Thyroid gland (tissue), 4 donors: ENCODE data around the gene DLG3. TPM values are rescaled to one million over a fixed set of nuclear protein-coding genes. Genes with fewer than 3 reads are reported as not detected.

Experiments used
- DNase-seq, 2 donors: peaks; one replicate each; pipeline ENCODE4 v3.0.0-alpha.2; 2019
- H3K27ac ChIP-seq, 3 donors: fragments of 200-600 bp; sonication (generic); 1 replicate in 2 of 3; 2 replicates in 1 of 3; pipeline ENCODE4 v1.5.1; 2016 to 2019; ENCODE audit warnings: mild to moderate bottlenecking in 1 of 3, moderate library complexity in 1 of 3
- H3K27me3 ChIP-seq: fragments of 200-600 bp; sonication (generic); one replicate; pipeline ENCODE4 v1.5.1; 2019
- H3K36me3 ChIP-seq, 2 donors: fragments of 200-600 bp; sonication (generic); one replicate each; pipeline ENCODE4 v1.5.1; 2016 to 2019
- H3K4me1 ChIP-seq, 2 donors: fragments of 200-600 bp; sonication (generic); one replicate each; pipeline ENCODE4 v1.5.1; 2017 to 2019
- H3K4me3 ChIP-seq, 3 donors: fragments of 200-600 bp; sonication (generic); replicated peaks in 1 of 3; 1 replicate in 2 of 3; 2 replicates in 1 of 3; pipeline ENCODE4 v1.5.1; 2016; ENCODE audit warnings: mild to moderate bottlenecking in 1 of 3
- H3K9me3 ChIP-seq: fragments of 200-600 bp; sonication (generic); one replicate; pipeline ENCODE4 v1.5.1; 2017
- POLR2A ChIP-seq, 2 donors: fragments of 450-650 bp; IDR thresholded peaks; one replicate each; pipeline ENCODE4 v1.6.1; 2017; ENCODE audit warnings: antibody characterized with exemption in 2 of 2, mild to moderate bottlenecking in 2 of 2, moderate library complexity in 1 of 2
- WGBS, 2 donors: methylation state at CpG; one replicate each; pipeline ENCODE4 v1.1.5; 2017; 5-methylcytosine and 5-hydroxymethylcytosine counted together
- intact Hi-C: fragments of 100-400 bp; cut with DNase I; formaldehyde crosslinking; loops from one replicate; pipeline ENCODE4 v1.15.1; 2023
- total RNA-seq, 4 donors: library from RNA; depleted of rRNA; stranded (reverse); fragments of >200 nt; gene quantifications; one replicate each; pipeline ENCODE4 v1.2.3, GENCODE V29; 2016
- TF ChIP-seq, protein P1 (sequence below), 6 experiments: fragments of 200-600 bp in 3 of 6; fragments of 450-650 bp in 3 of 6; sonication (generic) in 3 of 6; IDR thresholded peaks; one replicate each; pipeline ENCODE4 v1.5.1; 2016 to 2019; ENCODE audit warnings: antibody characterized with exemption in 6 of 6, mild to moderate bottlenecking in 2 of 6, inconsistent platforms in 1 of 6, moderate library complexity in 1 of 6

The DLG3 gene
- total RNA-seq, 4 donors from 2014 or later = 31.4 to 79.5 (median 61.9) TPM

DNA sequence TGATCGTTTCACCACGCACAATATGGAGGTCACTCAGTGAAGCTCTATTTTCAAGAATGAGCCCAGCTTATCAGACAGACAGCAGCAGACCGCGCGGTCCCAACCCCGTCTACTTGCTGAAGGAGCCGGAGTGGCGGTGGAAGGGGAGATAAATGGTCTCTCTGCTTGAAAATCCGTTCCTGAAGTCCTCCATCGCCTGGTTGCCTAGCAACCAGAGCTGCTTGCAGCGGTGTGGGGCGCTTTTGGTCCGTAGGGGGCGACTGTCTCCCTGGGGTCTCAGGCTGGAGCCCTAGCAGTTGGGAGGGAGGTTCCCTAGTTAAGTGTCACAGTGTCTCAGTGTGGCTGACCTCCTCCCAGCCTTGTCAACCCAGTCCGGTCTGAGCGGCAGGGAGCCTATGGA, 8.3 kb upstream of the DLG3 start:
- peaks cover 3% of the 10 kb centered on the region for H3K27me3 ChIP-seq
- TF ChIP-seq, protein P1, sequence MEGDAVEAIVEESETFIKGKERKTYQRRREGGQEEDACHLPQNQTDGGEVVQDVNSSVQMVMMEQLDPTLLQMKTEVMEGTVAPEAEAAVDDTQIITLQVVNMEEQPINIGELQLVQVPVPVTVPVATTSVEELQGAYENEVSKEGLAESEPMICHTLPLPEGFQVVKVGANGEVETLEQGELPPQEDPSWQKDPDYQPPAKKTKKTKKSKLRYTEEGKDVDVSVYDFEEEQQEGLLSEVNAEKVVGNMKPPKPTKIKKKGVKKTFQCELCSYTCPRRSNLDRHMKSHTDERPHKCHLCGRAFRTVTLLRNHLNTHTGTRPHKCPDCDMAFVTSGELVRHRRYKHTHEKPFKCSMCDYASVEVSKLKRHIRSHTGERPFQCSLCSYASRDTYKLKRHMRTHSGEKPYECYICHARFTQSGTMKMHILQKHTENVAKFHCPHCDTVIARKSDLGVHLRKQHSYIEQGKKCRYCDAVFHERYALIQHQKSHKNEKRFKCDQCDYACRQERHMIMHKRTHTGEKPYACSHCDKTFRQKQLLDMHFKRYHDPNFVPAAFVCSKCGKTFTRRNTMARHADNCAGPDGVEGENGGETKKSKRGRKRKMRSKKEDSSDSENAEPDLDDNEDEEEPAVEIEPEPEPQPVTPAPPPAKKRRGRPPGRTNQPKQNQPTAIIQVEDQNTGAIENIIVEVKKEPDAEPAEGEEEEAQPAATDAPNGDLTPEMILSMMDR (IDR thresholded peaks at IDR 0.05) = no peak
- TF ChIP-seq POLR2A (IDR thresholded peaks at IDR 0.05) = no peak
- H3K27ac ChIP-seq = no peak overlapping the region
- no peaks in the 10 kb centered on the region for H3K4me1 ChIP-seq
- no peak for DNase-seq
- 26 to 37% methylated on average over 10 to 12 of the region's 16 CpGs for WGBS, 2 donors
- H3K36me3 ChIP-seq = no peaks in the 10 kb centered on the region
- intact Hi-C loops = no loop called here
- H3K9me3 ChIP-seq = no peaks in the 10 kb centered on the region
- no peak overlapping the region for H3K4me3 ChIP-seq

DNA sequence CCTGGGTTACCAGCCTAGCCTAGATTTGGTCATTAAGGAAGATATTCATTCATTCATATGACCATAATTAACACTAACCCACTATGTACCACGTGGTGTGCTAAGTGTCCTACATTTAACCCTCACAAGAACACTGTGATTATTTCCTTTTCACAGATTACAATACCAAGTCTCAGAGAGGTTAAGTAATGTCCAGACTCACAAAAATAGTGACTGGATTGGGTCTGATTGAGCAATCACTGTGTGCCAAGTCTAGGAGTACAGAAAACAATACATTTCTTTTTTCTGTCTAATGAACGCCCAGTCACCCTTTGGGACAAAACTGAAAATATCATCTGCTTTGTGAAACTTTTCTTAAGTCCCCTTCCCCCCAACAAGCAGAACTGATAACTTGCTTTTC, 7.6 kb upstream of the DLG3 start:
- H3K27ac ChIP-seq = no peak overlapping the region

DNA sequence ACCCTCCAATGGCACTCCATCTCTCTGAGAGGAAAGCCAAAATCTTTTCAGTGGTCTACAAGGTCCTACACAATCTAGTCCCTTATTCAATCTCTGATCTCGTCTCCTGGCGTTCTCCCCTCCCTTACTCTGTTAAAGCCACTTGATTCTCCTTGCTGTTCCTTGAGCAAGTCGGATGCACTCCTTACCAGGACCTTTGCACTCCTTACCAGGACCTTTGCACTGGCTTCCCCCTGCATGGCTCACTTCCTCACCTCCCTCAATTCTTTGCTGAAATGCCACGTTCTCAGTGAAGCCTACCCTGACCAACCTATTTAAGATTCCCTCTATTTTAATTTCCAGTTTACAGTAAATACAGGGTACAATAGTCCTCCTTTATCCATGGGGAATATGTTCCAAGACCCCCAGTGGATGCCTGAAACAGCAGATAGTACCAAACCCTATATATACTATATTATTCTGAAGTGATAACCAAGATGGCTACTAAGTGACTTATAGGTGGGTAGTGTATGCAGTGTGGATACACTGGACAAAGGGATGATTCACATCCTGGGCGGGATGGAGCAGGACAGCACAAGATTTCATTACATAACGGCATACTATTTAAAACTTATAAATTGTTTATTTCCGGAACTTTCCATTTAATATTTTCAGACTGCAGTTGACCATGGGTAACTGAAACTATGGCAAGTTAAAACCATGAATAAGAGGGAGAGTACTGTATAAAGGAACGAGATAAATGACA, 6.5 kb upstream of the DLG3 start:
- DNase-seq = no peak
- TF ChIP-seq, protein P1 (IDR thresholded peaks at IDR 0.05) = no peak
- no peak for TF ChIP-seq POLR2A (IDR thresholded peaks at IDR 0.05)
- H3K27ac ChIP-seq = no peak overlapping the region
- H3K4me1 ChIP-seq = no peaks in the 10 kb centered on the region
- H3K9me3 ChIP-seq = no peaks in the 10 kb centered on the region
- intact Hi-C loops = no loop called here
- 76 to 83% methylated on average over 8 of the region's 8 CpGs for WGBS, 2 donors
- no peaks in the 10 kb centered on the region for H3K36me3 ChIP-seq
- H3K4me3 ChIP-seq = no peak overlapping the region
- H3K27me3 ChIP-seq = peaks cover 3% of the 10 kb centered on the region

More for the DNA sequence above, 7.6 kb upstream of the DLG3 start:
- no peaks in the 10 kb centered on the region for H3K36me3 ChIP-seq
- TF ChIP-seq, protein P1 (IDR thresholded peaks at IDR 0.05) = no peak
- TF ChIP-seq POLR2A (IDR thresholded peaks at IDR 0.05) = no peak
- H3K4me1 ChIP-seq = no peaks in the 10 kb centered on the region
- WGBS, 2 donors = 48 to 64% methylated on average over 2 of the region's 2 CpGs
- intact Hi-C loops = no loop called here
- no peaks in the 10 kb centered on the region for H3K9me3 ChIP-seq
- H3K27me3 ChIP-seq = peaks cover 3% of the 10 kb centered on the region
- no peak for DNase-seq
- no peak overlapping the region for H3K4me3 ChIP-seq

DNA sequence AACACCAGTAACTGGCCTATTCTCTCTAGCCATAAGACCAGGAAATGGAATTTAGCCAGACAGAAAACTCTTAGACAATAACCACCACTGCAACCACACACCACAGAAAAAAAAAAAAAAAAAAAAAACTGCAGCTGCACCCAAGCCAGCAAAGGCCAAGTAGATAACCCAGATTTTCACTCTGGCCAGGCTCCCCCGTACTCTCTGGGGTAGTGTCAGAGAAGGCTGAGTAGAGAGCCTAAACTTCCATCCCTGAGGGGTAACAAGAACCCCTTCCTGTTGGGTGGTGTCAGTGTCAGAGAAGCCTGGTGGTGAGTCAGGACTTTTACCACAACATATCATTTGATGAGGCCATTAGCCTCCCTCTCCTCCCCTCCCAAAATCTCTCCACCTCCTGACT, 5.6 kb upstream of the DLG3 start:
- intact Hi-C loops = no loop called here
- H3K4me1 ChIP-seq = no peaks in the 10 kb centered on the region
- no peaks in the 10 kb centered on the region for H3K9me3 ChIP-seq
- DNase-seq = no peak
- no peak overlapping the region for H3K4me3 ChIP-seq
- no peak overlapping the region for H3K27ac ChIP-seq
- no peaks in the 10 kb centered on the region for H3K36me3 ChIP-seq
- 73 to 88% methylated on average over 1 of the region's 1 CpG for WGBS, 2 donors
- TF ChIP-seq POLR2A (IDR thresholded peaks at IDR 0.05) = no peak
- TF ChIP-seq, protein P1 (IDR thresholded peaks at IDR 0.05) = no peak
- peaks cover 3% of the 10 kb centered on the region for H3K27me3 ChIP-seq

DNA sequence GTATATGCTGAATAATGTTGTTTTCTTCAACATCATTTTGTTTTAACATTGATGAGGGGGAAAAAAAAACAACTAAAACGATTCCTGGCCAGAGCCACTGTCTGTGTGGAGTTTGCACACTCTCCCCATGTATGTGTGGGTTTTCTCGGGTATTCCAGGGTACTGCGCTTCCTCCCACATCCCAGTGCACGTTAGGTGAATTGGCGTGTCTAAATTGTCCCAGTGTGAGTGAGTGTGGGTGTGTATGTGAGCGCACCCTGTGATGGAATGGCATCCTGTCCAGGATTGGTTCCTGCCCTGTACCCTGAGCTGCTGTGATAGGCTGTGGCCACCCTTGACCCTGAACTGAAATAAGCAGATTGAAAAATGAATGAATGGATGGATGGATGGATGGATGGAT, 2.4 kb upstream of the DLG3 start:
- no peak for DNase-seq
- Histone ChIP-seq H3K27ac (no peak overlapping the region), H3K36me3 (no peaks in the 10 kb centered on the region), H3K9me3 (no peaks in the 10 kb centered on the region), H3K4me1 (no peaks in the 10 kb centered on the region), H3K4me3 (no peak overlapping the region), H3K27me3 (peaks cover 3% of the 10 kb centered on the region)
- intact Hi-C loops = no loop called here
- no peak for TF ChIP-seq POLR2A (IDR thresholded peaks at IDR 0.05)
- TF ChIP-seq, protein P1 (IDR thresholded peaks at IDR 0.05) = no peak
- WGBS, 2 donors = 63 to 67% methylated on average over 6 of the region's 6 CpGs
